Measurements from ENCODE around the gene CLNK. TPM values are rescaled to one million over a fixed set of nuclear protein-coding genes. Genes with fewer than 3 reads are reported as not detected.

The CLNK gene
- total RNA-seq, 1 donor from 2014 or later: not detected

- H3K27ac Mint-ChIP-seq: no peak overlapping the region
- H3K27me3 Mint-ChIP-seq: peaks cover 44% of the 10 kb centered on the region
- DNase-seq (ENCODE audit: low spot score, unreplicated experiment): no peak
- TF ChIP-seq, protein P1, sequence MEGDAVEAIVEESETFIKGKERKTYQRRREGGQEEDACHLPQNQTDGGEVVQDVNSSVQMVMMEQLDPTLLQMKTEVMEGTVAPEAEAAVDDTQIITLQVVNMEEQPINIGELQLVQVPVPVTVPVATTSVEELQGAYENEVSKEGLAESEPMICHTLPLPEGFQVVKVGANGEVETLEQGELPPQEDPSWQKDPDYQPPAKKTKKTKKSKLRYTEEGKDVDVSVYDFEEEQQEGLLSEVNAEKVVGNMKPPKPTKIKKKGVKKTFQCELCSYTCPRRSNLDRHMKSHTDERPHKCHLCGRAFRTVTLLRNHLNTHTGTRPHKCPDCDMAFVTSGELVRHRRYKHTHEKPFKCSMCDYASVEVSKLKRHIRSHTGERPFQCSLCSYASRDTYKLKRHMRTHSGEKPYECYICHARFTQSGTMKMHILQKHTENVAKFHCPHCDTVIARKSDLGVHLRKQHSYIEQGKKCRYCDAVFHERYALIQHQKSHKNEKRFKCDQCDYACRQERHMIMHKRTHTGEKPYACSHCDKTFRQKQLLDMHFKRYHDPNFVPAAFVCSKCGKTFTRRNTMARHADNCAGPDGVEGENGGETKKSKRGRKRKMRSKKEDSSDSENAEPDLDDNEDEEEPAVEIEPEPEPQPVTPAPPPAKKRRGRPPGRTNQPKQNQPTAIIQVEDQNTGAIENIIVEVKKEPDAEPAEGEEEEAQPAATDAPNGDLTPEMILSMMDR (IDR thresholded peaks at IDR 0.05; ENCODE audit: unreplicated experiment): no peak
- peaks cover 5% of the 10 kb centered on the region for H3K4me1 Mint-ChIP-seq (ENCODE audit: low read depth)
- peaks cover 8% of the 10 kb centered on the region for H3K9me3 Mint-ChIP-seq (ENCODE audit: low read depth)
- H3K4me3 Mint-ChIP-seq (ENCODE audit: low read depth): no peak overlapping the region
- peaks cover 10% of the 10 kb centered on the region for H3K36me3 Mint-ChIP-seq (ENCODE audit: insufficient read depth)
These were observed 225.3 kb downstream of the CLNK start for GRCh38 chr4:10459305-10459704.

GRCh38 chr4:10458177-10458576 is 226.4 kb downstream of the CLNK start:
- Mint-ChIP-seq H3K36me3 (ENCODE audit: insufficient read depth) (peaks cover 19% of the 10 kb centered on the region), H3K27me3 (peaks cover 39% of the 10 kb centered on the region), H3K27ac (no peak overlapping the region), H3K9me3 (ENCODE audit: low read depth) (peaks cover 8% of the 10 kb centered on the region), H3K4me3 (ENCODE audit: low read depth) (peak overlapping the region; percentile 64), H3K4me1 (ENCODE audit: low read depth) (peaks cover 5% of the 10 kb centered on the region)
- TF ChIP-seq, protein P1 (IDR thresholded peaks at IDR 0.05; ENCODE audit: unreplicated experiment): no peak
- no peak for DNase-seq (ENCODE audit: low spot score, unreplicated experiment)

GRCh38 chr4:10457255-10457801 is 227.2 kb downstream of the CLNK start, which contains the start of gene ZNF518B:
TSS of gene ZNF518B (minus strand) at chr4:10457426. CDS start at chr4:10446328, 11,098 bp downstream.
- H3K9me3 Mint-ChIP-seq (ENCODE audit: low read depth): peaks cover 16% of the 10 kb centered on the region
- peaks cover 30% of the 10 kb centered on the region for H3K27me3 Mint-ChIP-seq
- H3K4me3 Mint-ChIP-seq (ENCODE audit: low read depth): peak within 1 kb of the TSS; percentile 88
- peak; percentile 63 for DNase-seq (ENCODE audit: low spot score, unreplicated experiment)
- H3K4me1 Mint-ChIP-seq (ENCODE audit: low read depth): peaks cover 5% of the 10 kb centered on the region
- peaks cover 27% of the 10 kb centered on the region for H3K36me3 Mint-ChIP-seq (ENCODE audit: insufficient read depth)
- H3K27ac Mint-ChIP-seq: peak within 1 kb of the TSS; percentile 95
- TF ChIP-seq, protein P1 (IDR thresholded peaks at IDR 0.05; ENCODE audit: unreplicated experiment): no peak

- peak; percentile 29 for DNase-seq (ENCODE audit: low spot score, unreplicated experiment)
- Mint-ChIP-seq H3K9me3 (ENCODE audit: low read depth) (peaks cover 21% of the 10 kb centered on the region), H3K27ac (peak overlapping the region; percentile 95), H3K4me3 (ENCODE audit: low read depth) (peak overlapping the region; percentile 88), H3K27me3 (peaks cover 24% of the 10 kb centered on the region), H3K4me1 (ENCODE audit: low read depth) (peaks cover 4% of the 10 kb centered on the region), H3K36me3 (ENCODE audit: insufficient read depth) (peaks cover 33% of the 10 kb centered on the region)
- TF ChIP-seq, protein P1 (IDR thresholded peaks at IDR 0.05; ENCODE audit: unreplicated experiment): no peak
These were observed 227.8 kb downstream of the CLNK start for GRCh38 chr4:10456595-10457254.

GRCh38 chr4:10456260-10456594 is 228.3 kb downstream of the CLNK start:
- Mint-ChIP-seq H3K36me3 (ENCODE audit: insufficient read depth) (peaks cover 36% of the 10 kb centered on the region), H3K9me3 (ENCODE audit: low read depth) (peaks cover 22% of the 10 kb centered on the region), H3K4me3 (ENCODE audit: low read depth) (peak overlapping the region; percentile 88), H3K4me1 (ENCODE audit: low read depth) (peaks cover 2% of the 10 kb centered on the region), H3K27me3 (peaks cover 21% of the 10 kb centered on the region), H3K27ac (peak overlapping the region; percentile 95)
- DNase-seq (ENCODE audit: low spot score, unreplicated experiment): no peak
- TF ChIP-seq, protein P1 (IDR thresholded peaks at IDR 0.05; ENCODE audit: unreplicated experiment): no peak
